Activated CD8-positive, alpha-beta memory T cell treated with anti-CD3 and anti-CD28 coated beads for 48 hours (primary cell): ENCODE measurements around the gene FRMPD1.
"Not testable (repeated sequence)": the region's sequence is repeated elsewhere in the genome, so short reads cannot be mapped to it uniquely, and the experiment has no call there.

ENCODE experiments used
- DNase-seq, 3 experiments: peaks; one replicate each; pipeline ENCODE4 v3.0.0-alpha.2; 2020; ENCODE audit warnings: low read depth in 2 of 3, low spot score in 2 of 3

Gene FRMPD1

GRCh38 chr9:37732952-37733351 lies 82.2 kb downstream of the FRMPD1 start:
- DNase-seq, result no peak

DNA sequence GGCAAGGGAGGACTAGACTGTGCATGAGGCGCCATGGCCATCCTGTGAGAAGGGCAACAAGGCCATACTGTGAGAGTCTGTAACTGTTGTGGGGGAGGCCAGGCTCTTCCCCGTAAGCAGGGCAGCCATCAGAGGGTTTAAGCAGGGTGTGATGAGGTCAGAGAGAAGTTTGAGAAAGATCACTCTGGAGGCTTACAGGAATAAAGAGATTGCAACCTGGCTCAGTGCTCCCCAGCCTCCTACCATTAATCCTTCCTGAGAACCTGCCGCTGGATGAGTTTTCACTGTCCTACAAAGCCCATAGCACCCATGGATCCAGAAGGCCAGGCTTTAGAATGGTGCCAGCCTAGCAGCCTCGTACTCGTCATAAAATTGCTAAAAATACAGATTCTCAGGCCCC lies 88.5 kb downstream of the FRMPD1 start:
- DNase-seq, result no peak

- no peak for DNase-seq
These were observed 89.4 kb downstream of the FRMPD1 start for GRCh38 chr9:37740128-37740527.

DNA sequence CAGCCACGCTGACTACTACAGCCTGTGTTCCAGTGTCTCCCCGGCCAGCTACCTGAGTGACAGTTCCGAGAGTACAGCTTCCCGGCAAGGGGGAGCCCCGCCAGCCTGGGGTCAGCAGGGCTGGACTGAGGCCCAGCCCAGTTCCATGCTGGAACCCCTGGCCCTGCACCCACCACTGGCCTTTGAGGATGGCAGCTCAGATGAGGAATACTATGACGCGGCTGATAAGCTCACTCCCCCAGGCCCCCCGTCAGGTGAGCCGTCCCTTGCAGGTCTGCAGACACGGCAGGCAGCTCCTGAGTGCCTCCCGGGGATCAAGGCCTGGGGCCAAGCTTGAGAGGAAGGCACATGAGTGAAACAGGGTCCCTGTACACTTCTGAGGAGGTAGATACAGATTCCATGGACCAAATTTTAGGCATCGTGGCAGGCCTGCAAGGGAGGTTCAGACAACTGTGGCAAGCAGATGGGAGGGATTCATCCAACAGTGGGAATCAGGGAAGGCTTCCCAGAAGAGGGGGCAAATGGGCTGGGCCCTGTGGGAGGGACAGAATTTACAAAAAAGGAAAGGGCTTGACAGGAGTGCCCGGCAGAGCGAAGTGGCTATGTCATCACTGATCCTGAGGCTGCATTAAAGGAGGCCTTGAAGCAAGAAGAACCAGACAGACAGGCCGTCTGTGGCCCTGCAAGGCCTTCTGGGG lies 90.0 kb downstream of the FRMPD1 start:
- DNase-seq, result no peak

DNA sequence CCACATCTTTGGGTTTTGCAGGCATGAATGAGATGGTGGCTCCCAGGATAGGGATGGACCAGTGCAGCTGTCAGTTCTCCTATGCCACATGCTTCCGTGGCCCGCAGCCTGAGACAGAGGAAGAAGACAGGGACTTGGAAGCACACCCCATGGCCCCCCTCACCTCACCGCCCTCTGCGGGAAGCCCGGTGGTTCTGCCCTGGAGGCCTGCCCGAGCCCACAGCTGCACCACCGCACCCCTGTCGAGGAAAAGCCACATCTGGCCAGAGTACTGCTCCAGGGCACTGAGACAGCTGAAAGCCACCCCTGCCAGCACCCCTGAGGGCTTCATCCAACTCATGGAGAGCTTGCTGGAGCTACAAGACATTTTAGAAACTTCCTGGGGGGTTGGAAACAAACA lies 95.2 kb downstream of the FRMPD1 start:
- DNase-seq, result no peak

GRCh38 chr9:37746448-37747270 lies 95.9 kb downstream of the FRMPD1 start:
- DNase-seq, result no peak

GRCh38 chr9:37747271-37747753 lies 96.6 kb downstream of the FRMPD1 start:
- peak in 2 of 3 experiments; percentile 24 to 36 for DNase-seq

DNA sequence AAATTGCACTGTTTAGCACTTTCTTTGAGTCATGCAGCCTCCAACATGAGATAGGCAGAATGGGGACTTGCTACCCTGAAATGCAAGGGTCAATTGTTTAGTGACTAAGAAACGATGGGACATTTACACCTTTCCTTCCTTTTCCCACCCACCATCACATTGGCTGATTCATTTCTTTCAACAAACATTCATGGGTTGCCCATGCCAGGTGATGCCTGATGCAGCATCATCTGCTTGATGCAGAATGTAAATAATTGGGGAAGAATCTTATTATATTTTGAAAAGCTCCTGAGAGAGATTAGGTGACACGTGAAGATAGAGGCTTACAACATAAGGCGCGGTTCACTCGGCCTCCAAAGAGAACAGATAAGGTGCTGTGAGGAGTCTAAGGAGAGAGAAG lies 98.4 kb downstream of the FRMPD1 start:
- DNase-seq, result no peak

DNA sequence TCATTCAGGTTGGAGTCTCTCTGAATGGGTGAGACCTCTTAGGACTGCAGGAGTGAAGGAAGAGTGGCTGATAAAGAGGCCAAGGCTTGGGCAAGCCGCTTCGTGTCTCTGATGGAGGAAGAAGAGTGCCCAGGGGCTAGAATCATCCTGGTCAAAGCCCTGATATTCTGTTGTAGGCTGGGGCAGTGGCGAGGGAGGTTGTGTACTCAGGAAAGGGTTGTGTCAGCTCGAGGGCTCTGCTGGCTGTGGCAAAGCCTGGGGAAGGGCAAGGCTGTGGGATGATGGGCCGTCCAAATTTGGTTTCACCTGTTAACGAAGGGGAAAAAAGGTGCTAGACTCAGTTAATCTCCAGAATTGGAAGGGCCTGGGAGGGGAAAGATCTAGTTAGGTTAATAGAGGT lies 100.4 kb downstream of the FRMPD1 start:
- no peak for DNase-seq

DNA sequence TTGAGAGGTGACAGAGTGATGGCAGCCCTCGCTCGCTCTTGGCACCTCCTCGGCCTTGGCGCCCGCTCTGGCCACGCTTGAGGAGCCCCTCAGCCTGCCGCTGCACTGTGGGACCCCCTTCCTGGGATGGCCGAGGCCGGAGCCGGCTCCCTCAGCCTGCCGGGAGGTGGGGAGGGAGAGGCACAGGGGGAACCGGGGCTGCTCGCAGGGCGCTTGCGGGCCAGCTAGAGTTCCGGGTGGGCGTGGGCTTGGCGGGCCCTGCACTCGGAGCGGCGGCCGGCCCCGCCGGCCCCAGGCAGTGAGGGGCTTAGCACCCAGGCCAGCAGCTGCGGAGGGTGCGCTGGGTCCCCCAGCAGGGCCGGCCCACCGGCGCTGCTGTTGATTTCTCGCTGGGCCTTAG lies 101.0 kb downstream of the FRMPD1 start:
- DNase-seq, result not testable (repeated sequence)

GRCh38 chr9:37752112-37752511 lies 101.4 kb downstream of the FRMPD1 start:
- DNase-seq, result not testable (repeated sequence)

DNA sequence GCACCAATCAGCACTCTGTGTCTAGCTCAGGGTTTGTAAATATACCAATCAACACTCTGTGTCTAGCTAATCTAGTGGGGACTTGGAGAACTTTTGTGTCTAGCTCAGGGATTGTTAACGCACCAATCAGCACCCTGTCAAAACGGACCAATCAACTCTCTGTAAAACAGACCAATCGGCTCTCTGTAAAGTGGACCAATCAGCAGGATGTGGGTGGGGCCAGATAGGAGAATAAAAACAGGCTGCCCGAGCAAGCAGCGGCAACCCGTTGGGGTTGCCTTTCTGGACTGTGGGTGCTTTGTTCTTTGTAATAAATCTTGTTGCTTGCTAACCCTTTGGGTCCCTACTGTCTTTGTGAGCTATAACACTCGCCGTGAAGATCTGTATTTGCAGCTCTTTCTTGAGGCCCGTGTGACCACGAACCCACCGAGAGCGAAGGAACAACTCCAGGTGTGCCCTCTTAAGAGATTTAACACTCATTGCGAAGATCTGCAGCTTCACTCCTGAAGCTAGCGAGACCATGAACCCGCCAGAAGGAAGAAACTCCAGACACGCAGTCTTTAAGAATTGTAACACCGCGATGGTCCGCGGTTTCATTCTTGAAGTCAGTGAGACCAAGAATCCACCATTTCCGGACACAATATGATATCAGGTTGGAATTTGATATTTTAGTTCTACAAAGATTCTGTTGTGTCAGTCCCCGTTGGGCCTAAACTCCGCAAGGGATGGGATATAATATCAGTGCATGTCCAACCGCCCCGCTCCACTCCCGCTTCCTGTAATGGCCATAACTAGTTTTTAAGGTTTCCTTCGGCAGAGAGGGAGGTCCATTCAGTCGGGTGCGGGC lies 102.1 kb downstream of the FRMPD1 start:
- no peak for DNase-seq

GRCh38 chr9:37753489-37754190 lies 102.9 kb downstream of the FRMPD1 start, which contains the start of gene TRMT10B:
Gene TRMT10B, plus strand, starts transcription at chr9:37753805. Its CDS starts 8,127 bp downstream, at chr9:37761932.
- DNase-seq, result peak; percentile 48 to 58 (median 49)

- no peak for DNase-seq
These were observed 108.0 kb downstream of the FRMPD1 start for GRCh38 chr9:37758747-37759146.

- no peak for DNase-seq
These were observed 109.8 kb downstream of the FRMPD1 start for GRCh38 chr9:37760416-37761161.

- no peak for DNase-seq
These were observed 110.8 kb downstream of the FRMPD1 start for GRCh38 chr9:37761511-37761910.

DNA sequence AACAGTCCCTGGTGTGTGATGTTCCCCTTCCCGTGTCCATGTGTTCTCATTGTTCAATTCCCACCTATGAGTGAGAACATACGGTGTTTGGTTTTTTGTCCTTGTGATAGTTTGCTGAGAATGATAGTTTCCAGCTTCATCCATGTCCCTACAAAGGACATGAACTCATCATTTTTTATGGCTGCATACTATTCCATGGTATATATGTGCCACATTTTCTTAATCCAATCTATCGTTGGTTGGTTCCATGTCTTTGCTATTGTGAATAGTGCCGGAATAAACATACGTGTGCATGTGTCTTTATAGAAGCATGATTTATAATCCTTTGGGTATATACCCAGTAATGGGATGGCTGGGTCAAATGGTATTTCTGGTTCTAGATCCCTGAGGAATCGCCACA lies 114.5 kb downstream of the FRMPD1 start:
- DNase-seq, result not testable (repeated sequence)

DNA sequence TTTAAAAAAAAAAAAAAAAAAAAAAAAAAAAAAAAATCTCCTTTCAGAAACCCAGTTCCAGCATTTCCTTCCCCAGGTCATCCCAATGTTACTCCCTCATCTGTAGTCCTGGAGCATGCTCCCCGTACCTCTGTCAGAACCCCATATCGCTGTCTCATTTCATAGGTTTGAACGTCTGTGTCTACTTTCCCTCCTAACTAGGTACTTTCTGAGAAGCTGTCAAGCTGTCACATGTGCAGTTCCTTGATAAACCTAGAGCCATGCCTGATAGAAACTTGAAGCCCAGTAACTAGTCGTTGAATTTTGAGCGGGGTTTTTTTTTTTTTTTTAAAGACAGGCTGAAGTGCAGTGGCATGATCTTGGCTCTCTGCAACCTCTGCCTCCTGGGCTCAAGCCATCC lies 118.6 kb downstream of the FRMPD1 start:
- no peak for DNase-seq

GRCh38 chr9:37769995-37770394 lies 119.2 kb downstream of the FRMPD1 start:
- no peak for DNase-seq
